T-helper 22 cell (primary cell): ENCODE measurements around the gene ZCCHC9.

ENCODE experiments used
- DNase-seq: peaks from one replicate; pipeline ENCODE4 v3.0.0-alpha.2; 2020; ENCODE audit warnings: low read depth

Gene ZCCHC9

DNA sequence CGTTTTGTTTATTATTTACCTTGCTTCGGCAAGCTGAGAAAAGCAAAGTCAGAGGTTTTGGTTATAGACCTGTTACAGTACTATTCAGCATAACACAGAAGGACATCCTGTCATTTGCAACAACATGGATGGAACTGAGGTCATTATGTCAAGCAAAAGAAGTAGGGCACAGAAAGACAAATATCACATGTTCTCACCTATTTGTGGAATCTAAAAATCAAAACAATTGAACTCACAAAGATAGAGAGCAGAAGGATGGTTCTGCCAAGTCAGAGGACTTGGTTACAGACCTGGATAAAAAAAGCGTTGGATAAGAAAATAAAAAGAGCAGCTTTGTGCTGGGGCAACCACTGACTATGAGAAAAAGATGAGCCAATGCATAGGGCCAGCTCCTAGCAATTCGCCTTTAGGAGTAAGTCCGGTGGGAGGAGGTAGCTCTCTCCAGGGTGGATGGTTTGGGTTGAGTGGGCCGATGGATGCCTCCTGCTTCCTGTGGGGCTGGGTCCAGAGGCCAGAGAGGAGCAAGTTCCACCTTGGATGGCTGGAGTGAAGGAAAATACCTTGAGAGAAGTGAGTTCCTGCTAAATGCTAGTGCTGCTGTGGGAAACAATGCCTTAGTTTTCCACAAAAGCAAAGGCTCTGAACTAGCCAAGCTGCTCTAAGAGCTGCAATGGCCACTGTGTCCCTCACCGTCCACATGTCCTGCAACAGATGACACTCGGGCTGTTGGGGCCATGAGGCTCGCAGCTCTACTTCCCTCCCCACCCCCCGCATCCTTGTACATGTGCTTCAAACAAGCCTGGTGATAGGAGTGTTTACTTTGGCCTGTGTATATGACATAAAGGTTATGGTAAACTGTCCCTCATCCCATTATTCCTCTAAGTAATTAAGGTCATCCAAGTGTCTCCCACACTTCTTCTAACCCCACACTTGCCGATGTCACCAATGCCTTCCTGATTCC, 54.2 kb downstream of the ZCCHC9 start:
- no peak for DNase-seq

DNA sequence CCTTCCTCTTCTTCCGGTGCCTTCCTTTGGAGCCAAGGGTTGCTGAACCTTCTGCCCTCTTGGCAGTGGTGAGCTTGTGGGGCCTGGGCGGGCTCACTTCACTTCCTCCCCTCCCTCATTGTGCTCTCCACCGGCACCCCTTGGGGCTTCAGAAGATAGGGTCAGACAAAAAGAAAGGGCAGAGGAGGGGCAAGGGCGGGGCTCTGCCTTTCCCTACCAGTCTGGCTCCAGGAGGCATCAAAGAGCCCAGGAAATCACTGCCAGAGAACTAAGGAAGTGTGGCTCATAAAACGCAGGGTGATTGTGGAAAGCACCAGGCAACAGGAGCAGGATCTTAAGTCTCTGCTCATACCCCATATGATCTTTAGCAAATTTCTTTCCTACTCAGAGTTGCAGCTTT, 57.7 kb downstream of the ZCCHC9 start:
- no peak for DNase-seq

DNA sequence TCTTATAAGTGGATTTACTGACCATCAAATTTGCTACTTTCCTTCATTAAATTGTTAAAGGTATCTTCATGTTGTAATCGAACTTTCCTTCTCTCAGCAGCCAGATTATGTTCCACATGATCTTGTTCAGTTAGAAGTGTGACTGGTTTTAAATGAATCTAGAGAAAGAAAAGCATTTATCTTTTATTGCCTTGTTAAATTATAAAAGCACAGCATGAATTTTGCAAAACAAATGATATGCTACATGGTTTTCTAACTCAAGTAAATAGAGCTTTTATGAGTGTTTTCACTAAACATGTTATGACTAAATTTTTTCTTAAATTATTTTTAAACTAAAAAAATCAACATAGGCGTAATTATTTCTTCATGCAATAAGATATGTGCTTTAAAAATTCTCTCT, 58.5 kb downstream of the ZCCHC9 start:
- no peak for DNase-seq

DNA sequence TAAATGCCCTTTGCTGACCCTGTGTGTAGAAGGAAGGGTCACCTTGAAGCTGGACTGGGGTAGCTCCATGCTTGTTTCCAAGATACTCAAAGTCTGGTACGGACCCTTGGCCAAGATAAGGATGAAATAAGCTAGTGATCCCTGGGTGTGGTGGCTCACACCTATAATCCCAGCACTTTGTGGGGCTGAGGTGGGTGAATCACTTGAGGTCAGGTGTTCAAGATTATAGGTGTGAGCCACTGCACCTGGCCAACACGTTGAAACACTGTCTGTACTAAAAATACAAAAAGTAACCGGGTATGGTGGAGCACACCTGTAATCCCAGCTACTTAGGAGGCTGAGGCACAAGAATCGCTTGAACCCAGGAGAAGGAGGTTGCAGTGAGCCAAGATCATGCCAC, 59.3 kb downstream of the ZCCHC9 start:
- no peak for DNase-seq

DNA sequence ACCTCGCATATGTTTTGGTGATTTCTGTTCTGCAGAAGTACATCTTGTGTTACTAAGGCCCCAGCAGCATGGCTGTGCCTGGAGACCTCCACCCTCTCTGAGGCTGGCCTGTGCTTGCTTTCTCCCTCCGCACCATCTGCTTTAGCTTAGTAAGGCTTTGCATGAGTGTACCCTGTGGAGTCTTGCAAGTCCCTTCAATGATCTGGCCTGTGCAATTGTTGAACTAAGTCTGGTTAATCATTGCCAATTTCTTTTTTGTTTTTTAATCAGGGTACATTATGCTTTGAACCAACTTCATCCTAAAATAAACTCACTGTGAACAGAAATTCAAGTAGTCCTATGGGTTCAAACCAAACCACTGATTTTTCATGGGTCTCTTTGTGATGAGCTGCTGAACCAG, 60.2 kb downstream of the ZCCHC9 start:
- no peak for DNase-seq
